Epidermal melanocyte (primary cell): ENCODE measurements around the gene BNIP2.

ENCODE experiments used
- DNase-seq: peaks from one replicate; pipeline ENCODE4 v3.0.0; 2011; ENCODE audit warnings: low spot score; ENCODE audit not compliant: insufficient read length

BNIP2 gene

GRCh38 chr15:59636184-59636583 lies 52.9 kb downstream of the BNIP2 start:
- no peak for DNase-seq

- DNase-seq: no peak
These were observed 56.4 kb downstream of the BNIP2 start for GRCh38 chr15:59632714-59633113.

- no peak for DNase-seq
These were observed 66.8 kb downstream of the BNIP2 start for GRCh38 chr15:59622289-59622688.

DNA sequence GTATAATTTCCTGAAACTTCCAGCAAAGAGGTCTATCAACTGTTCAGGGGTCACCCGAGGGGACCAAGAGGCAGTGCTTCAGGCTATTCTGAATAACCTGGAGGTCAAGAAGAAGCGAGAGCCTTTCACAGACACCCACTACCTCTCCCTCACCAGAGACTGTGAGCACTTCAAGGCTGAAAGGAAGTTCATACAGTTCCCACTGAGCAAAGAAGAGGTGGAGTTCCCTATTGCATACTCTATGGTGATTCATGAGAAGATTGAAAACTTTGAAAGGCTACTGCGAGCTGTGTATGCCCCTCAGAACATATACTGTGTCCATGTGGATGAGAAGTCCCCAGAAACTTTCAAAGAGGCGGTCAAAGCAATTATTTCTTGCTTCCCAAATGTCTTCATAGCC lies 70.7 kb downstream of the BNIP2 start:
- no peak for DNase-seq

DNA sequence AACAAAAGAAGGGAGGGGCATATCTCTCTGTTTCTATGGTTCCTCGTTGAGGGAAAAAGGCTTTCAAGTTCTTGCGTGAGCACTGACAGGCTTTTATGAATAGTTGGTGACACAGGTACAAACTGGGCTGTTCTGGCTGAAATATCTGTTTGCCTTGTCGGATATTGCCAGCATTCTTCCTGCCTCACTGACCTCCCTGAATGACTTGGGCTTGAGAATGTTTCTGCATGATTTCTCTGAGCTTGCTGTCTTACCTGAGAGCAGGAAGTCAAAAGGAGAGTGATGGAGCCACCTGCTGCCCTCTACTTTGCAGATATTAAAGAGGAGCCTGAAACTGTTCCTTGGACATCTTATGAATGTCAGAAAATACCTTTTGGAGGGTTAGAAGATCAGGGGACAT lies 72.7 kb downstream of the BNIP2 start:
- no peak for DNase-seq

GRCh38 chr15:59615661-59616060 lies 73.5 kb downstream of the BNIP2 start:
- DNase-seq: no peak

DNA sequence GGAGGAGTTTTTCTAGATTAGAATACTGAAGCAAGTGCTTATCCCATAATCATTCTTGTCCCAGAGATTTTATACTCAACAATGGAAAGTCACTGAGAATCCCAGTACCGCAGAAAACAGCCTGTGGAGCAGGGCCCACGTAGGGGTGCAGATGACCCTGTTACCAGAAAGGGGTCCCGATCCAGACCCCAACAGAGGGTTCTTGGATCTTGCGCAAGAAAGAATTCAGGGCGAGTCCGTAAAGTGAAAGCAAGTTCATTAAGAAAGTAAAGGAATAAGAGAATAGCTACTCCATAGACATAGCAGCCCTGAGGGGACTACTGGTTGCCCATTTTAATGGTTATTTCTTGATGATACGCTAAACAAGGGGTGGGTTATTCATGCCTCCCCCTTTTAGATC lies 75.0 kb downstream of the BNIP2 start:
- DNase-seq: no peak

GRCh38 chr15:59611276-59612260 lies 77.6 kb downstream of the BNIP2 start, which contains the start of gene GCNT3:
Gene GCNT3 (plus strand): TSS chr15:59611783. CDS start chr15:59618239, 6,456 bp downstream.
- DNase-seq: peak; percentile 31

GRCh38 chr15:59609730-59610712 lies 79.1 kb downstream of the BNIP2 start:
- no peak for DNase-seq
